ENCODE data around the gene SPOCK1. TPM values are rescaled to one million over a fixed set of nuclear protein-coding genes. Genes with fewer than 3 reads are reported as not detected.

SPOCK1 gene
- total and polyA plus RNA-seq, 7 experiments from 2014 or later, result 2.8 TPM; not detected in 6

DNA sequence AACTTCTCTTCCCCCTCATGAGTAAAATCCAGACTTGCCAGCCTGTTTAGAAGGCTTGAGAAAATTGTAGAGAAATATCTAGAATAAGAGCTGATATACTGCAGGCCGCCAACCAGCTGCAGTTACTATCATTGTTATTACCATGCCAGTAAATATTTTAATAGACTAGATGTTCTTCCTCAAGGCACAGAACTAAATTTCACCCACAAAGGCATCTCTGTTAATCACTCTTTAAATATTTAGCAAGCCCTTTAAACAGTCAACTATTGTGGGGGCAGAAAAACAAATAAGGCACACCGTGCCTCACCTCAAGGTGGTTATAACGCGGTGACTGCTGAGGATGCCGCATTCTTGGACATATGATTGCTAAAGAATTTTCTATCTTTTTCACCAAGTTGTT, 147.0 kb downstream of the SPOCK1 start:
- H3K9me3 ChIP-seq (ENCODE audit: control insufficient read depth in 2 of 3, low read length in 3 of 3), result no peaks in the 10 kb centered on the region
- ChIA-PET CTCF (no interaction called here), POLR2A (no interaction called here)
- H3K4me3 ChIP-seq (ENCODE audit: low read length), result no peak overlapping the region
- no peaks in the 10 kb centered on the region for H3K36me3 ChIP-seq (ENCODE audit: control insufficient read depth in 2 of 3, insufficient read depth in 3 of 3, low read length in 3 of 3)
- no peaks in the 10 kb centered on the region for H3K27me3 ChIP-seq (ENCODE audit: control insufficient read depth in 2 of 2, insufficient read depth in 2 of 2, low read length in 2 of 2)
- H3K4me1 ChIP-seq (ENCODE audit: control insufficient read depth in 2 of 2, insufficient read depth in 2 of 2, low read length in 2 of 2), result no peaks in the 10 kb centered on the region
- Mint-ChIP-seq H3K4me3 (no peak overlapping the region), H3K36me3 (peaks cover 0 to 3% (median 0%) of the 10 kb centered on the region in 5 donors), H3K9me3 (peaks cover 0 to 6% (median 0%) of the 10 kb centered on the region in 11 donors), H3K27ac (no peak overlapping the region), H3K4me1 (no peaks in the 10 kb centered on the region), H3K27me3 (peaks cover 2 to 33% (median 17%) of the 10 kb centered on the region in 5 donors)
- ATAC-seq (no peak), DNase-seq (no peak)
- intact Hi-C loops (cut with micrococcal nuclease), result no loop called here
- no peak overlapping the region for H3K27ac ChIP-seq (ENCODE audit: low read depth, low read length)

DNA sequence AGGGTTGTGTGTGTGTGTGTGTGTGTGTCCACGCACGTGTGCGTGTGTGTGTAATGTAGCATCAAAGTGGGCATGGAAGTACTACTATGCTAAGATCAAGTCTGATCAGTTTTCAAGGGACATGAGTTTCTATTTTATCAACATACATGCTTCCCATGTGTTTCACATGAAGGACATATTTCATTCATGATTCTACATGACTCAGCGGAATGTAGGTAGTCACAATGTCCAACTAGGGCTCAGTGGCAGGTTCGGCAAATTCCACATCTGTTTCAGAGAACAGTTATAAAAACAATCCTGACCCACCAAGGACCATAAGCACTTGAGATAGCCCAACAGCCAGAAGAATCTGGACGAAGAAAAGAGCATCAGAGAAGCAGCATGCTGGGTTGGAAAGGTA, 148.3 kb downstream of the SPOCK1 start:
- Histone ChIP-seq H3K27ac (ENCODE audit: low read depth, low read length) (no peak overlapping the region), H3K4me1 (ENCODE audit: control insufficient read depth in 2 of 2, insufficient read depth in 2 of 2, low read length in 2 of 2) (no peaks in the 10 kb centered on the region), H3K4me3 (ENCODE audit: low read length) (no peak overlapping the region), H3K36me3 (ENCODE audit: control insufficient read depth in 2 of 3, insufficient read depth in 3 of 3, low read length in 3 of 3) (no peaks in the 10 kb centered on the region), H3K27me3 (ENCODE audit: control insufficient read depth in 2 of 2, insufficient read depth in 2 of 2, low read length in 2 of 2) (no peaks in the 10 kb centered on the region), H3K9me3 (ENCODE audit: control insufficient read depth in 2 of 3, low read length in 3 of 3) (no peaks in the 10 kb centered on the region)
- H3K36me3 Mint-ChIP-seq, result peaks cover 0 to 3% (median 0%) of the 10 kb centered on the region in 5 donors
- peaks cover 2 to 24% (median 17%) of the 10 kb centered on the region in 5 donors for H3K27me3 Mint-ChIP-seq
- ATAC-seq, result no peak
- intact Hi-C loops (cut with micrococcal nuclease), result no loop called here
- H3K4me3 Mint-ChIP-seq, result no peak overlapping the region
- H3K27ac Mint-ChIP-seq, result no peak overlapping the region
- POLR2A ChIA-PET, result no interaction called here
- H3K4me1 Mint-ChIP-seq, result no peaks in the 10 kb centered on the region
- CTCF ChIA-PET, result no interaction called here
- peaks cover 0 to 6% (median 0%) of the 10 kb centered on the region in 11 donors for H3K9me3 Mint-ChIP-seq
- no peak for DNase-seq

DNA sequence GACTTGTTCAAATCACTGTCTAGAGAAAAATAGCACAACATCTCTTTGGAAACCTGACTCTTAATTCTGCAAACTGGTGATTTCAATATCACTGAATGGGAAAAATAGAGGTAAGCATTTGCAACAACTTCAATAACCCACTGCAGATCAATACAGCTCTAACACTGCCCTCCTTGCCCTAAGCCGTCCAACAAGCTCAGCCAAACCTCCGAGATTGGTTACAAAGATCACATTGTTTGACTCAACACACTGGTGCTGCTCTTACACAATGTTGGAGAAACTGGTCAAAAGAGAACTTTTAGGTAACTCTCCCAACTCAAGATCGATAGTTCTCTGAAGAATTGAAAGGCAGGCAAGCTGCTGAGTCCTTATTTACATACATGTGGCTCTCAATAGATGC, 150.4 kb downstream of the SPOCK1 start:
- Histone ChIP-seq H3K27ac (ENCODE audit: low read depth, low read length) (no peak overlapping the region), H3K9me3 (ENCODE audit: control insufficient read depth in 2 of 3, low read length in 3 of 3) (no peaks in the 10 kb centered on the region), H3K36me3 (ENCODE audit: control insufficient read depth in 2 of 3, insufficient read depth in 3 of 3, low read length in 3 of 3) (no peaks in the 10 kb centered on the region), H3K4me3 (ENCODE audit: low read length) (no peak overlapping the region), H3K4me1 (ENCODE audit: control insufficient read depth in 2 of 2, insufficient read depth in 2 of 2, low read length in 2 of 2) (no peaks in the 10 kb centered on the region), H3K27me3 (ENCODE audit: control insufficient read depth in 2 of 2, insufficient read depth in 2 of 2, low read length in 2 of 2) (no peaks in the 10 kb centered on the region)
- intact Hi-C loops (cut with micrococcal nuclease), result no loop called here
- CTCF ChIA-PET, result no interaction called here
- Mint-ChIP-seq H3K27ac (no peak overlapping the region), H3K4me3 (no peak overlapping the region), H3K9me3 (peaks cover 0 to 6% (median 0%) of the 10 kb centered on the region in 11 donors), H3K27me3 (peaks cover 0 to 17% (median 8%) of the 10 kb centered on the region in 5 donors), H3K4me1 (no peaks in the 10 kb centered on the region), H3K36me3 (no peaks in the 10 kb centered on the region)
- DNase-seq (no peak), ATAC-seq (no peak)
- POLR2A ChIA-PET, result no interaction called here

DNA sequence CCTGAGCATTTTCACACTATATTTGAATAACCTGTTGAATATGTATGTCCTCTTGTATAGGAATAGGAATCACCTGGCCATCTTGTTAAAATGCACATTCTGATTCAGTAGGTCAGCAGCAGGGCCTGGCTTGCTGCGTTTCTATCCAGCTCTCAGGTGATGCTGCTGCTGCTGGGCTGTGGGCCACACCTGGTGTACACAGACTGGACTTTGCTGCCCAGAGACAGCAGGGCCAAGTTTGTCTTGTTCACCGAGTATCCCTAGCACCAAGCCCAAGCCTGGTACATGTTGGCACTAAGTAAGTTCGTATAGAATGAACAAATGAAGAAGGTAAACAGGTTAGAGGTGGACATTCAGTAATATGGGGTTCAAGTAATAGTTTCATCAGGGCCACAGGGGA, 151.3 kb downstream of the SPOCK1 start:
- POLR2A ChIA-PET, result no interaction called here
- DNase-seq, result no peak
- H3K4me3 ChIP-seq (ENCODE audit: low read length), result no peak overlapping the region

DNA sequence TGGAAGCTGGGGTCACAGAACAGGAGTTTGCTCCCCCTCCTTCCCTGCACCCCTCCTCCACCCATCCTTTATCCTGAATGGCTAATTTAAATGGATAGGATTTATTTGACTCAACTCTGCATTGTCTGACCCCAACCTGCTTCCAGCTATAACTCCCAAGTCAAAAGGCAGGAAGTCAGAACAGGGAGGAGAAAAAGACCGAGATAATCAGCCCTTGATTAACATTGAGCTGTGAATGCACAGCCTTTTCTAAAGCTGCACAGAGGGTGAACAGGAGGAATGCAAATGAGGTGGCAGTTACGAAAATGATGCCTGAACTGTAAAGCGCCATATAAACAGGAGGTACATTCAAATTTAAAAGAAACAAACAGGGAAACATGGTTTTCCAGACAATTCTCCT, 152.8 kb downstream of the SPOCK1 start:
- Histone ChIP-seq H3K27me3 (ENCODE audit: control insufficient read depth in 2 of 2, insufficient read depth in 2 of 2, low read length in 2 of 2) (no peaks in the 10 kb centered on the region), H3K36me3 (ENCODE audit: control insufficient read depth in 2 of 3, insufficient read depth in 3 of 3, low read length in 3 of 3) (no peaks in the 10 kb centered on the region), H3K4me3 (ENCODE audit: low read length) (no peak overlapping the region), H3K9me3 (ENCODE audit: control insufficient read depth in 2 of 3, low read length in 3 of 3) (no peaks in the 10 kb centered on the region), H3K4me1 (ENCODE audit: control insufficient read depth in 2 of 2, insufficient read depth in 2 of 2, low read length in 2 of 2) (no peaks in the 10 kb centered on the region), H3K27ac (ENCODE audit: low read depth, low read length) (no peak overlapping the region)
- Mint-ChIP-seq H3K4me1 (no peaks in the 10 kb centered on the region), H3K4me3 (no peak overlapping the region), H3K9me3 (peaks cover 0 to 6% (median 0%) of the 10 kb centered on the region in 11 donors), H3K27me3 (peaks cover 0 to 9% (median 4%) of the 10 kb centered on the region in 5 donors), H3K36me3 (no peaks in the 10 kb centered on the region), H3K27ac (no peak overlapping the region)
- ChIA-PET POLR2A (no interaction called here), CTCF (no interaction called here)
- ATAC-seq (no peak), DNase-seq (no peak)
- intact Hi-C loops (cut with micrococcal nuclease), result no loop called here

More for the DNA sequence above, 151.3 kb downstream of the SPOCK1 start:
- H3K27ac ChIP-seq (ENCODE audit: low read depth, low read length), result no peak overlapping the region
- Mint-ChIP-seq H3K9me3 (peaks cover 0 to 6% (median 0%) of the 10 kb centered on the region in 11 donors), H3K4me1 (no peaks in the 10 kb centered on the region), H3K27ac (no peak overlapping the region), H3K36me3 (no peaks in the 10 kb centered on the region), H3K27me3 (peaks cover 0 to 15% (median 4%) of the 10 kb centered on the region in 5 donors), H3K4me3 (no peak overlapping the region)
- CTCF ChIA-PET, result no interaction called here
- no peaks in the 10 kb centered on the region for H3K4me1 ChIP-seq (ENCODE audit: control insufficient read depth in 2 of 2, insufficient read depth in 2 of 2, low read length in 2 of 2)
- no peaks in the 10 kb centered on the region for H3K9me3 ChIP-seq (ENCODE audit: control insufficient read depth in 2 of 3, low read length in 3 of 3)
- H3K27me3 ChIP-seq (ENCODE audit: control insufficient read depth in 2 of 2, insufficient read depth in 2 of 2, low read length in 2 of 2), result no peaks in the 10 kb centered on the region
- intact Hi-C loops (cut with micrococcal nuclease), result no loop called here
- no peaks in the 10 kb centered on the region for H3K36me3 ChIP-seq (ENCODE audit: control insufficient read depth in 2 of 3, insufficient read depth in 3 of 3, low read length in 3 of 3)
- ATAC-seq, result no peak

DNA sequence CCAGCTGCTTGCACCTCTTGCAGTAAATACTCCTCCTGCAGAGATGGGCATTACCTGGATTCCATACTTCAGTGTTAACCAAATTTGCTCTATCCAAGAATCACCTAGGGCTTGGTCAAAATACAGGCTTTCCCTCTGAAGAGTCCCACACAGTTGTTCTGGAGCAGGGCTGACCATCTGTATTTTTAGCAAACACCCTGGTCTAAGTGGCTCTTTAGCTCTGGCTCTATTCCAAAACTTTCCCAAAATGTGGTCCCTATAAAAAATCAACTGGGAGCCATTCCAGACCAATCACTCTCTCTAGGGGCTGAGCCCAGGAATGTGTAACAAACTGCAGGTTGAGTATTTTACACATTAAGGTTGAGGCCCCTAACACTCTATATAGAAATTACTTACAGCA, 153.7 kb downstream of the SPOCK1 start:
- H3K4me3 ChIP-seq (ENCODE audit: low read length), result no peak overlapping the region
- no peak overlapping the region for H3K27ac Mint-ChIP-seq
- DNase-seq, result no peak
- no peaks in the 10 kb centered on the region for H3K4me1 Mint-ChIP-seq
- intact Hi-C loops (cut with micrococcal nuclease), result no loop called here
- H3K27me3 Mint-ChIP-seq, result peaks cover 0 to 8% (median 5%) of the 10 kb centered on the region in 5 donors
- peaks cover 0 to 6% (median 0%) of the 10 kb centered on the region in 11 donors for H3K9me3 Mint-ChIP-seq
- no peak for ATAC-seq
- no peaks in the 10 kb centered on the region for H3K27me3 ChIP-seq (ENCODE audit: control insufficient read depth in 2 of 2, insufficient read depth in 2 of 2, low read length in 2 of 2)
- H3K4me1 ChIP-seq (ENCODE audit: control insufficient read depth in 2 of 2, insufficient read depth in 2 of 2, low read length in 2 of 2), result no peaks in the 10 kb centered on the region
- ChIA-PET CTCF (no interaction called here), POLR2A (no interaction called here)
- no peaks in the 10 kb centered on the region for H3K36me3 Mint-ChIP-seq
- no peak overlapping the region for H3K27ac ChIP-seq (ENCODE audit: low read depth, low read length)
- H3K4me3 Mint-ChIP-seq, result no peak overlapping the region
- H3K9me3 ChIP-seq (ENCODE audit: control insufficient read depth in 2 of 3, low read length in 3 of 3), result no peaks in the 10 kb centered on the region
- no peaks in the 10 kb centered on the region for H3K36me3 ChIP-seq (ENCODE audit: control insufficient read depth in 2 of 3, insufficient read depth in 3 of 3, low read length in 3 of 3)

DNA sequence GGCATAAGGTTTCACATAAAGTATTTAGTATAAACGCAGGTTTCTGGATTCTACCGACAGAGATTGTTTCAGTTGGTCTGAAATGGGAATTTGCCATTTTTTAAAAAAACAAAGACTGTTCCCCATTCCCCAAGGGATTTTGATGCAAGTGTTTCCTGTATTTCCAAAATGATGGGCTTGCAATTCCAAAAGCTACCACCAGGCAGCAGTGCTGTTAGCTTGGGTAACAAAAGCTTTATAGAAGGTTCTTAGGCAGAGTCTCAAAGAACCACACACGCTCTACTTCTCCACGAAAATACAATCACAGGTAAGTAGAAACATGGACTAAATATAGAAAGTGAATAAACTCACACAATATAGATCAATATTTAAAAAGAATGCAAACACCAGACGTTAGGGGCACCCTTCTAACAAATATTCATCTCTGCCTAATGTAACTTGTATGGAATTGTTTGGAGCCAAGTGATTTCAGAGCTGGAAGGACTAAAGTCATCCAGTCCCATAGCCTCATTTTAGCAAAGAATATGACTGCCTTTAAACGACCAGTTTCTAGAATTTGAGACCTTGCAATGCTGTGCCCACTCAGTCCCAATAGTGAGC, 154.3 kb downstream of the SPOCK1 start:
- intact Hi-C loops (cut with micrococcal nuclease), result no loop called here
- no peak overlapping the region for H3K4me3 ChIP-seq (ENCODE audit: low read length)
- H3K4me1 ChIP-seq (ENCODE audit: control insufficient read depth in 2 of 2, insufficient read depth in 2 of 2, low read length in 2 of 2), result no peaks in the 10 kb centered on the region
- no peaks in the 10 kb centered on the region for H3K27me3 ChIP-seq (ENCODE audit: control insufficient read depth in 2 of 2, insufficient read depth in 2 of 2, low read length in 2 of 2)
- CTCF ChIA-PET, result no interaction called here
- no peaks in the 10 kb centered on the region for H3K36me3 Mint-ChIP-seq
- H3K9me3 Mint-ChIP-seq, result peaks cover 0 to 3% (median 0%) of the 10 kb centered on the region in 11 donors
- DNase-seq (no peak), ATAC-seq (no peak)
- no peak overlapping the region for H3K27ac Mint-ChIP-seq
- POLR2A ChIA-PET, result interaction anchor here (0.6 kb wide), 1 partner anchor 1484 kb away, joined by 3 read pairs; no protein-coding TSS in a partner anchor
- H3K27me3 Mint-ChIP-seq, result peaks cover 0 to 10% (median 8%) of the 10 kb centered on the region in 5 donors
- H3K4me1 Mint-ChIP-seq, result no peaks in the 10 kb centered on the region
- H3K9me3 ChIP-seq (ENCODE audit: control insufficient read depth in 2 of 3, low read length in 3 of 3), result no peaks in the 10 kb centered on the region
- no peak overlapping the region for H3K27ac ChIP-seq (ENCODE audit: low read depth, low read length)
- H3K36me3 ChIP-seq (ENCODE audit: control insufficient read depth in 2 of 3, insufficient read depth in 3 of 3, low read length in 3 of 3), result no peaks in the 10 kb centered on the region
- H3K4me3 Mint-ChIP-seq, result no peak overlapping the region

All from naive thymus-derived CD4-positive, alpha-beta T cell (primary cell).